B cell (primary cell): ENCODE data around the gene OTULINL. TPM values are rescaled to one million over a fixed set of nuclear protein-coding genes. Genes with fewer than 3 reads are reported as not detected.

Experiments
- ATAC-seq: fragments of 200-7000 bp; cut with Tn5 transposase; one replicate; pipeline ENCODE4 v1.10.0; 2021; ENCODE audit warnings: low read depth, mild to moderate bottlenecking, moderate number of reproducible peaks, moderate library complexity
- CTCF ChIA-PET: fragments of 350-600 bp; sonication (Branson Sonifier 250); formaldehyde crosslinking; loops from one replicate; lab custom pipeline; 2021; ENCODE audit warnings: antibody characterized with exemption, inconsistent platforms; lab: Charles Lee
- POLR2A ChIA-PET: fragments of 350-600 bp; sonication (Branson Sonifier 250); formaldehyde crosslinking; loops from one replicate; lab custom pipeline; 2021; ENCODE audit warnings: antibody characterized with exemption; lab: Charles Lee
- DNase-seq: peaks from one replicate; pipeline ENCODE4 v3.0.0; 2013
- H2AFZ ChIP-seq: 2 replicates; pipeline ENCODE4 v1.6.1; 2012; ENCODE audit warnings: mild to moderate bottlenecking, low read depth, low read length; ENCODE audit not compliant: insufficient read depth, poor library complexity, severe bottlenecking
- H3K27ac ChIP-seq, 2 donors: 1 replicate in 1 of 2; 2 replicates in 1 of 2; pipeline ENCODE4 v1.5.1; 2012 to 2013; ENCODE audit warnings: low read length in 2 of 2, mild to moderate bottlenecking in 2 of 2, moderate library complexity in 1 of 2
- H3K27me3 ChIP-seq, 4 experiments: fragments of 200-600 bp in 1 of 4; sonication (generic) in 1 of 4; replicated peaks in 1 of 4; 1 replicate in 2 of 4; 2 replicates in 2 of 4; pipeline versions ENCODE4 v1.6.1 to v1.7.0; 2013 to 2016; ENCODE audit warnings: low read length in 3 of 4, mild to moderate bottlenecking in 2 of 4, mixed read lengths in 1 of 4, moderate library complexity in 1 of 4; ENCODE audit not compliant: insufficient read depth in 4 of 4, control insufficient read depth in 3 of 4; ENCODE audit errors: control extremely low read depth in 1 of 4
- H3K36me3 ChIP-seq, 2 experiments: replicated peaks in 1 of 2; 1 replicate in 1 of 2; 2 replicates in 1 of 2; pipeline versions ENCODE4 v1.6.1 to v1.7.1; 2013; ENCODE audit warnings: low read length in 1 of 2; ENCODE audit not compliant: insufficient read depth in 2 of 2, control insufficient read depth in 1 of 2; ENCODE audit errors: control extremely low read depth in 1 of 2, extremely low read depth in 1 of 2
- H3K4me1 ChIP-seq, 2 donors: fragments of 200-600 bp in 1 of 2; sonication (generic) in 1 of 2; 1 replicate in 1 of 2; 2 replicates in 1 of 2; pipeline versions ENCODE4 v1.5.1 to v1.6.1; 2013 to 2017; ENCODE audit warnings: low read length in 2 of 2; ENCODE audit not compliant: control insufficient read depth in 2 of 2, insufficient read depth in 2 of 2
- H3K4me2 ChIP-seq: replicated peaks from 2 replicates; pipeline ENCODE3; 2012; ENCODE audit warnings: mild to moderate bottlenecking, low read depth, low read length; ENCODE audit not compliant: poor library complexity, severe bottlenecking
- H3K4me3 ChIP-seq, 5 experiments: fragments of 200-600 bp in 1 of 5; sonication (generic) in 1 of 5; 1 replicate in 3 of 5; 2 replicates in 2 of 5; pipeline versions ENCODE4 v1.5.1 to v1.7.0; 2011 to 2016; ENCODE audit warnings: low read length in 4 of 5, mild to moderate bottlenecking in 4 of 5, low read depth in 2 of 5, control low read depth in 1 of 5, moderate library complexity in 1 of 5; ENCODE audit not compliant: insufficient read depth in 1 of 5; ENCODE audit errors: control extremely low read depth in 1 of 5, extremely low read depth in 1 of 5
- H3K79me2 ChIP-seq: fragments of 200-600 bp; sonication (generic); one replicate; pipeline ENCODE4 v1.6.0; 2016; ENCODE audit warnings: low read length; ENCODE audit not compliant: control insufficient read depth, insufficient read depth
- H3K9ac ChIP-seq: fragments of 200-600 bp; sonication (generic); 2 replicates; pipeline ENCODE4 v1.6.1; 2017; ENCODE audit warnings: mild to moderate bottlenecking, low read length, moderate library complexity
- H3K9me3 ChIP-seq, 3 donors: one replicate each; pipeline versions ENCODE4 v1.6.1 to v1.7.1; 2013; ENCODE audit warnings: low read length in 2 of 3; ENCODE audit not compliant: control insufficient read depth in 2 of 3, insufficient read depth in 1 of 3; ENCODE audit errors: control extremely low read depth in 1 of 3
- H4K20me1 ChIP-seq: 2 replicates; pipeline ENCODE4 v1.6.0; 2012; ENCODE audit warnings: mild to moderate bottlenecking, low read length; ENCODE audit not compliant: insufficient read depth, control insufficient read depth, poor library complexity, severe bottlenecking
- H3K27ac Mint-ChIP-seq: one replicate; pipeline ENCODE4 v1.8.0; 2021; ENCODE audit warnings: mixed read lengths
- H3K27me3 Mint-ChIP-seq: one replicate; pipeline ENCODE4 v1.8.0; 2021; ENCODE audit warnings: mixed read lengths
- H3K4me1 Mint-ChIP-seq: one replicate; pipeline ENCODE4 v1.8.0; 2021; ENCODE audit warnings: mixed read lengths
- H3K4me3 Mint-ChIP-seq: one replicate; pipeline ENCODE4 v1.8.0; 2021; ENCODE audit warnings: mixed read lengths
- H3K9me3 Mint-ChIP-seq: one replicate; pipeline ENCODE4 v1.8.0; 2022; ENCODE audit warnings: mixed read lengths; ENCODE audit not compliant: insufficient read depth
- EZH2 ChIP-seq: IDR thresholded peaks from 2 replicates; pipeline ENCODE4 v1.6.1; 2012; ENCODE audit warnings: borderline replicate concordance, low read depth, mild to moderate bottlenecking, moderate library complexity, low read length; ENCODE audit not compliant: insufficient read depth, poor library complexity, severe bottlenecking
- WGBS: methylation state at CpG from one replicate; pipeline ENCODE4 v1.1.5; 2013; ENCODE audit warnings: missing lambda C conversion rate; ENCODE audit not compliant: insufficient coverage; 5-methylcytosine and 5-hydroxymethylcytosine counted together
- intact Hi-C: fragments of 100-400 bp; cut with micrococcal nuclease; formaldehyde crosslinking; loops from one replicate; pipeline ENCODE4 v1.10.0; 2022
- polyA plus RNA-seq: library from polyadenylated mRNA; depleted of rRNA; stranded (reverse); fragments of >200 nt; gene quantifications from 2 replicates; pipeline ENCODE4 v1.2.3, GENCODE V29; 2012
- total RNA-seq, 2 donors: library from RNA; stranded (reverse); fragments of 120-200 nt in 1 of 2; gene quantifications; 1 replicate in 1 of 2; 2 replicates in 1 of 2; pipeline versions ENCODE4 v1.2.3 to v1.2.4, GENCODE V29; 2013 to 2022
- TF ChIP-seq, protein P1 (sequence below): fragments of 200-600 bp; IDR thresholded peaks from one replicate; pipeline ENCODE4 v1.8.0; 2022; ENCODE audit warnings: antibody characterized with exemption, mild to moderate bottlenecking

OTULINL gene
- total and polyA plus RNA-seq, 2 donors (not counting 1 experiment from before 2014, with no cell fraction given), result 0.33 to 0.81 TPM

DNA sequence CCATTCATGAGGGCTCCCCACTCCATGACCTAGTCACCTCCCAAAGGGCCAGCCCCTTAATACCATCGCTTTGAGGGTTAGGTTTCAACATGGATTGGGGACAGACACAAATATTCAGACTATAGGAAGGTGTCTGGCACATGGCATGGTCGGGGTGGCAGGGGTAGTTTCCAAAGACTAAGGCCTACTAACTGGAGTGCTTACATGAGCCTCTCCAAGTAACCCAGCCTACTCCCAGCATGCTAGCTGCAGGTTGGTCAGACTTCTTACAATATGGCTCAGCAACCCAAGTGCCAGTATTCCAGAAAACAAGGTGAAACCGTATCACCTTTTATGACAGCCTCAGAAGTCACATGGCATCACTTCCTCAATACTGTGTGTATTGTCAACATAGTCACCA is 19.9 kb upstream of the OTULINL start:
- H3K9me3 ChIP-seq, result peaks cover 0 to 3% (median 0%) of the 10 kb centered on the region in 3 donors
- no peak overlapping the region for H3K9ac ChIP-seq
- peaks cover 16% of the 10 kb centered on the region for H3K4me1 Mint-ChIP-seq
- H3K4me1 ChIP-seq, result peaks cover 18 to 20% of the 10 kb centered on the region in 2 donors
- H3K27me3 Mint-ChIP-seq, result peaks cover 11% of the 10 kb centered on the region
- no peak overlapping the region for H3K4me3 ChIP-seq
- no peaks in the 10 kb centered on the region for H4K20me1 ChIP-seq
- 100% methylated on average over 1 of the region's 3 CpGs for WGBS
- H3K27ac ChIP-seq, result no peak overlapping the region
- TF ChIP-seq EZH2, result no peak
- TF ChIP-seq, protein P1, sequence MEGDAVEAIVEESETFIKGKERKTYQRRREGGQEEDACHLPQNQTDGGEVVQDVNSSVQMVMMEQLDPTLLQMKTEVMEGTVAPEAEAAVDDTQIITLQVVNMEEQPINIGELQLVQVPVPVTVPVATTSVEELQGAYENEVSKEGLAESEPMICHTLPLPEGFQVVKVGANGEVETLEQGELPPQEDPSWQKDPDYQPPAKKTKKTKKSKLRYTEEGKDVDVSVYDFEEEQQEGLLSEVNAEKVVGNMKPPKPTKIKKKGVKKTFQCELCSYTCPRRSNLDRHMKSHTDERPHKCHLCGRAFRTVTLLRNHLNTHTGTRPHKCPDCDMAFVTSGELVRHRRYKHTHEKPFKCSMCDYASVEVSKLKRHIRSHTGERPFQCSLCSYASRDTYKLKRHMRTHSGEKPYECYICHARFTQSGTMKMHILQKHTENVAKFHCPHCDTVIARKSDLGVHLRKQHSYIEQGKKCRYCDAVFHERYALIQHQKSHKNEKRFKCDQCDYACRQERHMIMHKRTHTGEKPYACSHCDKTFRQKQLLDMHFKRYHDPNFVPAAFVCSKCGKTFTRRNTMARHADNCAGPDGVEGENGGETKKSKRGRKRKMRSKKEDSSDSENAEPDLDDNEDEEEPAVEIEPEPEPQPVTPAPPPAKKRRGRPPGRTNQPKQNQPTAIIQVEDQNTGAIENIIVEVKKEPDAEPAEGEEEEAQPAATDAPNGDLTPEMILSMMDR, result no peak
- CTCF ChIA-PET, result no interaction called here
- ATAC-seq (no peak), DNase-seq (no peak)
- H3K4me3 Mint-ChIP-seq, result no peak overlapping the region
- H3K79me2 ChIP-seq, result no peaks in the 10 kb centered on the region
- peaks cover 0 to 4% (median 0%) of the 10 kb centered on the region in 4 experiments for H3K27me3 ChIP-seq
- H3K36me3 ChIP-seq, result no peaks in the 10 kb centered on the region
- H3K27ac Mint-ChIP-seq, result no peak overlapping the region
- POLR2A ChIA-PET, result no interaction called here
- no peak overlapping the region for H3K4me2 ChIP-seq
- H3K9me3 Mint-ChIP-seq, result no peaks in the 10 kb centered on the region
- H2AFZ ChIP-seq, result no peak overlapping the region
- intact Hi-C loops, result no loop called here

DNA sequence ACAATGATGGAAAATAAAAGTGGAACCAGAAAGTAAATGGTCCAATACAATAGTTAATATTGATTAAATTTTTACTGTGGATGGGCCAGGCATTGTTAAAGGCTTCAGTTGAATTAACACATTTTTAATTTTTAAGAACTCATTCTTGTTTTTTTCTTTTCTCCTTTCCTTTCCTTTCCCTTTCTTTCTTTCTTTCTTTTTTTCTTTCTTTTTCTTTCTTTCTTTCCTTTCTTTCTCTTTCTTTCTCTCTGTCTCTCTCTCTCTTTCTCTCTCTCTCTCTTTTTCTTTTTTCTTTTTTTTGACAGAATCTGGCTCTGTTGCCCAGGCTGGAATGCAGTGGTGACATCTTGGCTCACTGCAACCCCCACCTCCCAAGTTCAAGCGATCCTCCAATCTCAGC is 13.3 kb upstream of the OTULINL start:
- Mint-ChIP-seq H3K27me3 (peaks cover 4% of the 10 kb centered on the region), H3K9me3 (no peaks in the 10 kb centered on the region), H3K4me3 (no peak overlapping the region), H3K4me1 (no peaks in the 10 kb centered on the region), H3K27ac (no peak overlapping the region)
- no peak overlapping the region for H3K9ac ChIP-seq
- H3K9me3 ChIP-seq, result peaks cover 0 to 7% (median 0%) of the 10 kb centered on the region in 3 donors
- POLR2A ChIA-PET, result no interaction called here
- DNase-seq (no peak), ATAC-seq (no peak)
- H3K4me3 ChIP-seq, result no peak overlapping the region
- WGBS, result no CpG with 5 or more reads among the region's 1 CpG
- H3K4me1 ChIP-seq, result no peaks in the 10 kb centered on the region
- no peak overlapping the region for H3K27ac ChIP-seq
- no peak overlapping the region for H2AFZ ChIP-seq
- H4K20me1 ChIP-seq, result no peaks in the 10 kb centered on the region
- TF ChIP-seq, protein P1, result no peak
- TF ChIP-seq EZH2, result no peak
- H3K4me2 ChIP-seq, result no peak overlapping the region
- H3K36me3 ChIP-seq, result no peaks in the 10 kb centered on the region
- CTCF ChIA-PET, result no interaction called here
- no peaks in the 10 kb centered on the region for H3K79me2 ChIP-seq
- intact Hi-C loops, result no loop called here
- H3K27me3 ChIP-seq, result peaks cover 0 to 3% (median 0%) of the 10 kb centered on the region in 4 experiments
